GM18517 (cell line): ENCODE data around the gene ITGA8.
A peak's percentile ranks its signal among the peaks of the same experiment; 100 is the strongest.
"Not testable (repeated sequence)": the region's sequence is repeated elsewhere in the genome, so short reads cannot be mapped to it uniquely, and the experiment has no call there.

Source experiments
- ATAC-seq: cut with Tn5 transposase; IDR thresholded peaks from one replicate; pipeline ENCODE4 v1.9.1; 2021; ENCODE audit warnings: mild to moderate bottlenecking, moderate library complexity; ENCODE audit not compliant: unreplicated experiment

Gene ITGA8

DNA sequence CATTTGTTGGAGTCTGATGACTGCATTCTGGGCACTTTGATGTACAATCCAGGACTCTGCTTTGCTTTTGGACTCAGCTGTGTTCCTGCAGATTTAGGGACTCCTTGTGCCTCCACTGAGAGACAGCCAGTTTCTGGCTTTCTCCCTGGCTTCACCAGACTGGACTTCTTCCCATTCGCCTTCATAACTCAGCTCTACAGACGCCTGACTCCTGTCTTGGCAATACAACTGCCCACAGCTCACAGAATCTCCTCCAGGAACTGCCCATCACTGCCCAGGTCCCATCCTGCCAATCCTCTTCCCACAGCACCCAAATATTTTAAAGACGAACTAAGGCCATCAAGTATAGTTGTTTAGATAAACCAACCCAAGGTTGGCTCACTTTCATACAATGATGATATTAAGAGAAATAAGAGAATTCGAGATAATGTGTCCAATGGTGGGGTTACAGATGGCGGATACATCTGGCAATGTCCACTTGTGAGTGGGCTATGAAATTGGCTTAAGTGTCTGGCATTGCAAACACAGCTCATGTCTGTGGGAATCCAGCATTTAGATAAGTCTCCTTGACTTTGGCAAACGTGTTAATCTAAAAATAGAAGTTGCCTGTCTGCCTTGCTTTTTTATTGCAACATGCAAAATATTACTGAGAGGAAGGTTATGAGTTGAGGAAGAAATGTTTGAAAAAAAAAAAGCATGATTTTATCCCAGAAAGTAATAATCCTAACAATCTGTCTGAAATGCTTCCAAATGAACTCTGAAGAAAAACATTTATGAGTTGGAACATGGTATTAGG is 95.1 kb downstream of the ITGA8 start:
- ATAC-seq, result no peak

GRCh38 chr10:15620836-15621515 is 98.7 kb downstream of the ITGA8 start:
- ATAC-seq, result no peak

DNA sequence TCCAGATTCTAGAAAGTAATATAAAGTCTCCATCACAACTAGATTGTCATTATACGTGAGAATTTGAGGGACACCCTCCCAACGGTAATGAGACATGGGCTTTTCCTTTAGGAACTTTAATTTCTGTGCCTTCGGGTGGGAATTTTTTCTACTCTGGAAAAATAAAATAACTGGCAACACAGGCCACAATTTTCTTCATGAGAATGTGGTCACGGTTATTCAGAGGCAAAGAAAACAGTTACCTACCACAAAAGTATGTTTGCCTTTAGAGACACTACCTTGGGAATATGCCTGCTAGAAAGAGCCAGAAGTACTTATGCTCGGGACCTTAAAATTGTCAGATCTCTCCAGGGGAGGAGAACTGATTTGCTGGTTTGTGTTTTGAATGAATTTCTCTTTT is 99.4 kb downstream of the ITGA8 start:
- no peak for ATAC-seq

- no peak for ATAC-seq
Observed at GRCh38 chr10:15609246-15609645, 110.5 kb downstream of the ITGA8 start.

- ATAC-seq, result no peak
Observed at GRCh38 chr10:15606377-15606776, 113.3 kb downstream of the ITGA8 start.

DNA sequence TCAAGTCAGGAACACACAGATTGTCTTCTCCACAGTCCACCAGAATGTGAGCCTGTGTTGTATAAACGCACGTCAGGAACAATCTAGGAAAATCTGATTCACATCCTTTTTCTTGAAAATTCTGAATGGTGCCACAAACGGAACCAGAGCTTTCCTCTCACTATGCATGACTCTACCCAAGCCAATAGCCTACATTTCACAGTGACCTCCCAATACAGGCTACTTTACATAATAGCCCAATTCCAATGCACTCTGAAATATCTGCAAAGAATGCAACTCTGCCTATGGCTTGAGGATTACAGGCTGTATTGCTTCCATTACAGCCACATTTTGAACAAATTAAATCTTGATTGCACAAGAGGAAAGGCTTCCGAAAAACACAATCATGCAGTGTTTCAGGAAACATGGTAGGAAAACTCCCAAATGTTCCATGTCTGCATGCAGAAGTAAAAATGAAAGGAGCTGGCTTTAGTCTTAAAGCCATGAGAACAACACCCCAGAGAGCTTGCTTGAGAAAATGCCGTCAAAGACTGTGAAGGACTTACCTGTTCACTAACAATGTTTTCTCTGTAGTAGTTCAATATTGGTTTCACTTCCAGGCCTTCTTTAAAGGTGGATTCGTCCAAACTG is 113.9 kb downstream of the ITGA8 start:
- ATAC-seq, result no peak

- no peak for ATAC-seq
Observed at GRCh38 chr10:15603446-15604011, 116.2 kb downstream of the ITGA8 start.

- no peak for ATAC-seq
Observed at GRCh38 chr10:15601819-15602218, 117.9 kb downstream of the ITGA8 start.

GRCh38 chr10:15595260-15595659 is 124.5 kb downstream of the ITGA8 start:
- ATAC-seq, result no peak

DNA sequence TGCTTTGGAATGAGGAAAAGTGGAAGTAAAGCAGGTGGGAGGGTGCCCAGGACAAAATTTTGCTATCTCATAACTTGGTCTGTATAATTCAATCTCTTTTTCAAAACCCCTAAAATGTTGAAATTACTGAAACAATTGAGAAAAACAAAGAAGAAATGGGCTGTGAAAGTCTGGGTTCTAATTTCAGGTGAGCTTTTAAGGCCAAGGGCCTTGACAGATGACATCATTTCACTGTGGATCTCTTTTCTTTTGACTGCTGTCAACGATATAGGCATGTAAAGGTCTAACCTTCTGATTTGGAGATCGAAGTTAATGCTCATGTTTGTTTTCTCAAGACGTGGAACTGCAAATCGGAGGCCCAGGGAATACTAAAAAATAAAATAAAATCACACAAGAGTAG is 127.8 kb downstream of the ITGA8 start:
- ATAC-seq, result no peak

DNA sequence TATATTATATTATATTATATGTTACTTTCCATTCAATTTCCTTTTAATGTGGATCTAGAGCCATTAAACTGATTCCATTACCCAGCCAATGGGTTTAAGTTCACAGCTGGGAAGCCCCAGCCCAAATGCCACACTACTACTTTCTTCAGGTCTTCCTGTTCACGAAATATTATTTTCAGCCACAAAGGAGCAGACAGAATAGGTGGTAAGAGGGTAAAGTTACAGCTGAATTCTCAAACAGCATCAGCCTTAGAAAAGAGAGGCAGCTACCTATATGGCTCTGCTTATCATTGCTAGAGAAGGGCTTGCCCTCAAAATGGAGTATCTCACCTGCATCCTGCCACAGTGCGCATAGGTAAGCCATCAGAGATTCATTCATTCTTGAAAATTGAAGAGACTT is 128.3 kb downstream of the ITGA8 start:
- no peak for ATAC-seq

DNA sequence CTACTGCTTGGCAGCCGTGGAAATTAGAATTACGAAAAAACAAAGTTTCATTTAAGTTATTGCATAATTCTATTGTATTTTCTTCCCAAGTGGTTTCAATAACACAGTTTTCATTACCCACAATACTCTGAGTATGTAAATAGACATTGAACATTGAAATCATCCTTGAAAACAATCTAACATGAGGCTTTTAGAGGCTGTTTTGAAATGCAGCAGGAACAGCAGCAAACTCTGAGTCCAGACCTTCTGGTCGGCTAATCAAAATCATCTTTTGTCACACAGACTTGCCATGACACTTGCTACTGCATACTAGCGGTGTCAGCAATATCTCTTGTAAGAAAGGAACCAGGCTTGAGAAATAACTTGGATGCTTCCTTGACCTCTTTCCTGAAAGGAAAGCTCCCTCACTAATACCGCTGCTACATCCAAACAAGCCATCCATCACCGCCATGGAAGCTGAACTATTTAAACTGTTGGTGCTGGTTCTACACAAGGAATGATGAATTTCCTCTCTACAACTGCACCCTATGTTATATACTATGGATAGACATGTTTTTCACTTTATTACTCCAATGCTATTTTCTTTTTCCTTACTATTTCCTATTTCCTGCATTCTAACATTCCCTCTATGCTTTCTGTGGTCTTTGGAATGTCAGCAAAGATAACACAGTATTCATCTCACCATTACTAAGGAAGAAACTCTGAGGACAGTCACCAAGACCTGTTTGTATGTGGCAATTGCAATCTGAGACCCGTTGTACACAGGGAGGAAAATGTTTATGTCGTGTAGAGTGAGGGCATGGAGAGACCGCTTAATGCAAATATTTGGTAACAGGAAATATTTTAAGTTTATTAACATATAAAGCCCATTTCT is 130.8 kb downstream of the ITGA8 start:
- no peak for ATAC-seq

- no peak for ATAC-seq
Observed at GRCh38 chr10:15588151-15588550, 131.6 kb downstream of the ITGA8 start.

GRCh38 chr10:15587271-15587670 is 132.5 kb downstream of the ITGA8 start:
- ATAC-seq, result no peak

DNA sequence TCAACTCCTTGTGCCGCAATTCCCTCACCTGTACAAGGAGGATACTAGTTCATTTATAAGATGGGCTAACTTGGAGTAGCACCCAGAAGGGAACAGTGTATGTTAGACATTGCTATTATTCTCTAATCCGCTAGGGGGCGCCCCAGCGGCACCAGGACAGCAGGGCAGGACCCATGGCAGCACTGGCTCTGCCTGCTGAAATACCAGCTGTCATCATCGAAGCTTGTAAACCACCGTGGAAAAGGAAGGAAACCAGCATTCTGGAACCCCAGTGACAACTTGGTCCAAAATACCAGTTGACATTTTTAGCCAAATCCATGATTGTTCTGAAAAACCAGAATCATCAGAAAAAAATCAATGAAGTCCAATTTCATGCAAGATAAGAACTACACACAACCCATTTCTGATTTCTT is 134.4 kb downstream of the ITGA8 start:
- peak; percentile 79 for ATAC-seq

DNA sequence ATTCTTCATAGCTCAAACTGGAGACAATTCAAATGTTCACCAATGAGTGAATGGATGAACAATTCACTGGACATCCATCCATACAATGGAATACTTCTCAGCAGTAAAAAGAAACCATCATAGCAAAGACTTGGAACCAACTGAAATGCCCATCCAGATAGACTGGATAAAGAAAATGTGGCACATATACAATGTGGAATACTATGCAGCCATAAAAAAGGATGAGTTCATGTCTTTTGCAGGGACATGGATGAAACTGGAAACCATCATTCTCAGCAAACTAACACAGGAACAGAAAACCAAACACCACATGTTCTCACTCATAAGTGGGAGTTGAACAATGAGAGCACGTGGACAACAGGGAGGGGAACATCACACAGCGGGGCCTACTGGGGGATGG is 136.8 kb downstream of the ITGA8 start:
- ATAC-seq, result not testable (repeated sequence)

DNA sequence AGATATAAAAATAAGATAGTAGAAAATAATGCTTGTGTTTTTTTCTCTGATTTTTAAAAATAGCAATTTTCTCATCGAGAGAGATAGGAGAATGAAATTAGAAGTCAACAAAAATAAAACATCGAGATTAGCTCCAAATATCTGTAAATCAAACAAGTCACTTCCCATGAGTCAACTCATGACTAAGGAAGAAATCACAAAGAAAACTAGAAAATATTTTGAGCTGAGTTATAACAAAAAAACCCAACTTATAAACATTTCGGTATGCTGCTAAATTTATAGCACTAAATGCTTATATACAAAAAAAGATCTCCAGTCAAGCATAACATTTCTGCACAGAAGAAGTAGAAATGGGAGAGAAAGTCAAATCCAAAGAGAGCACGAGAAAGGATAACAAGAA is 140.1 kb downstream of the ITGA8 start:
- ATAC-seq, result no peak

DNA sequence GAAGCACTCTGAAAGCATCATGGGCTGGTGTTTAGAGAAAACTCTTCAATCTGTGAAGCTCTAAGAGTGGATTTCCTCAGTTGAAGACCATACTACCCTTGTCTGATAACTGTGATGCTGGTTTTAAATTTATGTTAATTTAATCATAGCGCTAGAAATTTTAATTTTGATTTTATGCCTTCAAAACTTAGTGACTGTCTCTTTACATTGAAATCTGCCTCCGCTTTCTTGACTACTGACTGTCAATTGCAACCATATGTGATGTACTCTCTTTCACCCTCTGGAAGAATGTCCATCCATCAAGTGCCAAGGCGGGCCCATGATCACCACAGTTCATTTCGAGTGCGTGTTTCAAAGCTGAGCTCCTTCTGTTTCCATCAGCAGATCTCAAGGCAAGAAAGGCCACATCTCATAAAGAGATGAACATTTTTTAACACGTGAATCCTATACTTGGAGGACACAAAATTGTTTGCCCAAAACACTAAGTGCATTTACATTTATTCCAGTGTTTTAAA is 147.1 kb downstream of the ITGA8 start:
- ATAC-seq, result no peak

GRCh38 chr10:15571575-15571974 is 148.1 kb downstream of the ITGA8 start:
- ATAC-seq, result no peak

DNA sequence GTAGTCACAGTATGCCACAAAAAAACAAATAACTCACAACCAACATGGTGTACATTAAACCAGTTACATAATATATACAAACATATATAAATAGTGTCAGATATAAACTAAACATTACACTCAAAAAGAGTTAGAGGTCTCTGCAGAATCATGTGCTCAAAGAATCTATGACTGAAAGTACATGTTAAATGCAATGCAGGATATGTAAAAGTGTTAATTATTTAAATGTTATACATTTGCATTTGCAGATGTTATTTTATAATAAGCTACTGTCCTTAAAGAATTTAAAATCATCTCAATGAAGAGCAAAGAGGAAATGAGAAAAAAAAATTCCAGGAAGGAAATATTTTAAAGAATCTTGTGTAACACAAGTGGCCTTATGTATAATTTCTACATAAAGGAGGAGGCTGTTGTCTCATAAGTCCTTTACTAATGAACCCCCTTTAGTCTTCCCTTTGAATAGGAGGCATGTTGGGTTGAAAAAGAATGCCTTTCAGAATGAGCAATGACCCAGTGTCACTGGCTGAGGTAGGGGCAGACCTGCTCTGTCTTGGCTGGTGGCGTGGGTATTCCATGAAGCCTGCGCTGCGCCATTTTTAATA is 148.9 kb downstream of the ITGA8 start:
- ATAC-seq, result no peak
